Activated CD4-positive, alpha-beta T cell treated with anti-CD3 and anti-CD28 coated beads, Interleukin-10, Interleukin-2, amounts not matched to agents 100 ng/mL and 50 ng/mL, durations not matched to agents 16 hours and 8 hours (primary cell): ENCODE measurements around the gene COX8C.
"Not testable (repeated sequence)": the region's sequence is repeated elsewhere in the genome, so short reads cannot be mapped to it uniquely, and the experiment has no call there.

Experiments
- DNase-seq: peaks from one replicate; pipeline ENCODE4 v3.0.0-alpha.2; 2020

COX8C gene

DNA sequence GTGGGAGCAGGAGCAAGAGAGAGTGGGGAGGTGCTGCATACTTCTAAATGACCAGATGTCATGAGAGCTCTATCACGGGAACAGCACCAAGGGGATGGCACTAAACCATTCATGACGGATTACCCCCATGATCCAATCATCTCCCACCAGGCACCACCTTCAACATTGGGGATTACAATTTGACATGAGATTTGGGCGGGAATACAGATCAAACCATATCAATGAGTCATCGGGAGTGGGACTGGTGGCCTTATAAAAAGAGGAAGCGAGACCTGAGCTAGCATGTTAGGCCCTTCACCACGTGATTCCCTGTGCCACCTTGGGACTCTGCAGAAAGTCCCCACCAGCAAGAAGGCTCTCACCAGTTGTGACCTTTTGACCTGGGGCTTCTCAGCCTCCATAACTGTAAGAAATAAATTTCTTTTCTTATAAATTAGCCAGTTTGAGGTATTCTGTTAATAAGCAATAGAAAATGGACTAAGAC lies 28.7 kb downstream of the COX8C start:
- no peak for DNase-seq

DNA sequence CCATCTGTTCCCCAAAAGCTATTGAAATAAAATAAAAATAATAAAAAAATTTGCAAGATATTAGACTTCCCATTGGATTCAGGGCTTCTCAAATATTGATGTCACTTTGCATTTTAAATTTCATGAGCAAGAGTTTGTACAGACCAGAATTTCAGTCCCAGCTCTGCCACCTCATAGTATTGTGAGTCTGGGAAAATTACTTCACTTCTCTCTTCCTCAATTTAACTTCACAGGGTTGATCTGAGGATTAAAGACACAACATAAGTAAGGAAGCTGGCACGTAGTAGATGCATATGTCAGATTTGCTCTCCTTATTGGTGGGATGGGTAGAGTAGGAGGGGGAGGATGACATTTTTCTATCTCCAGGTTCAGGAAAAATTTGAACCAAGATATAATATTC lies 32.8 kb downstream of the COX8C start:
- DNase-seq = no peak

DNA sequence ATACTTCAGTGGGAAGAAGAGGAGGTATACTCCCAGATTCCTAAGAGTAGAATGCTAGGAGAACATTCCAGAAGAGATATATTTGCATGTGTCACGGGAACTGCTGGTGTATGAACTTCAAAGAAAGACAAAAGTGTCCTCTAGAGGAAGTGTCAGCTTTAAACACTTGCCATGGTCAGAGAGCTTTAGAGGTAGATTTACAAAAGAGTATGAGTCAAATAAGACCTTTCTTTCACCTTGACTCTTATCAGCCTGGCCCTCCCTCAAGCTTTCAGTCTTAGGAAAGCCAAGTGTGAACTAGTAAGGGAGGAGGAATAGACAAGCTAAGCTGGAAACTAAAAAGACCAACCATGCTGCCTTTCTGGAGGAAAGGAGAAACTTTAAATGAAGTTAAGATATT lies 34.7 kb downstream of the COX8C start:
- no peak for DNase-seq

DNA sequence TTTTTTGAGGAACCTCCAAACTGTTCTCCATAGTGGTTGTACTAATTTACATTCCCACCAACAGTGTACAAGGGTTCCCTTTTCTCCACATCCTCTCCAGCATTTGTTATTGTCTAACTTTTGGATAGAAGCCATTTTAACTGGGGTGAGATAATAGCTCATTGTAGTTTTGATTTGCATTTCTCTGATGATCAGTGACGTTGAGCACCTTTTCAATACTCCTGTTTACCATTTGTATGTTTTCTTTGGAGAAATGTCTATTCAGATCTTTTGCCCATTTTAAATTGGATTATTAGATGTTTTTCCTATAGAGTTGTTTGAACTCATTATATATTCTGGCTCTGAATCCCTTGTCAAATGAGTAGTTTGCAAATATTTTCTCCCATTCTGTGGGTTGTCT lies 37.3 kb downstream of the COX8C start:
- not testable (repeated sequence) for DNase-seq

DNA sequence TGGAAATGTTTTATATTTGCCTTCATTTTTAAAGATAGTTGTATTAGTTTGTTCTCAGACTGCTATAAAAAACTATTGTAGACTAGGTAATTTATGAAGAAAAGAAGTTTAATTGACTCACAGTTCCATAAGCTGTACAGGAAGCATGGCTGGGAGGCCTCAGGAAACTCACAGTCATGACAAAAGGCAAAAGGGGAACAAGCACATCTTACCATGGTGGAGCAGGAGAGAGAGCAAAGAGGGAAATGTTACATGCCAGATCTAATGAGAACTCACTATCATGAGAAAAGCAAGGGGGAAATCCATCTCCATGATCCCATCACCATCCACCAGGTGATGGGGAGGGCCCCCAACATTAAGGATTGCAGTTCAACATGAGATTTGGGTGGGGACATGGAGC lies 48.2 kb downstream of the COX8C start:
- no peak for DNase-seq

DNA sequence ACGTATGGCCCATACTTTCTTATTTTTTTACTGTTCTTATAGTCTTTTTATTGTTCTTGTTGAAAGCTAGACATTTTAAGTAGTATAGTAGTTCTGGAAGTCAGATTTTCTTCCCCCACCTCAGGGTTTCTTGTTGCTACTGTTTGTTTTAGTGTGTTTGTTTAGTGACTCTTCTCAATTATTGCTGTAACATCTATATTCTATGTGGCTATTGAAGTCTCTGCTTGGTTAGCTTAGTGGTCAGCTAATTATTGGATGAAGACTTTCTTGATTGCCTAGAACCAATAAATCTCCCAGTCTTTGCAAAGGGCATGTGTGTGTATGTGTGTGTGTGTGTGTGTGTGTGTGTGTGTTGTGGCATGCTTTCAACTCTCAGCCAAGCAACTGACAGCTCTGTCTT lies 49.5 kb downstream of the COX8C start:
- DNase-seq = no peak
